Activated CD8-positive, alpha-beta T cell treated with anti-CD3 and anti-CD28 coated beads for 36 hours (primary cell): ENCODE results near the gene UVRAG. TPM values are rescaled to one million over a fixed set of nuclear protein-coding genes. Genes with fewer than 3 reads are reported as not detected.

Source experiments
- ATAC-seq: fragments of 200-7000 bp; cut with Tn5 transposase; one replicate; pipeline ENCODE4 v1.10.0; 2021; ENCODE audit warnings: mild to moderate bottlenecking, moderate library complexity
- CTCF ChIA-PET: fragments of 350-600 bp; sonication (Branson Sonifier 250); formaldehyde crosslinking; loops from one replicate; lab custom pipeline; 2021; ENCODE audit warnings: antibody characterized with exemption; lab: Charles Lee
- POLR2A ChIA-PET: fragments of 350-600 bp; sonication (Branson Sonifier 250); formaldehyde crosslinking; loops from one replicate; lab custom pipeline; 2021; ENCODE audit warnings: antibody characterized with exemption; lab: Charles Lee
- DNase-seq: peaks from one replicate; pipeline ENCODE4 v3.0.0-alpha.2; 2020
- H3K27ac Mint-ChIP-seq: one replicate; pipeline ENCODE4 v1.8.0; 2021; ENCODE audit warnings: mild to moderate bottlenecking, mixed read lengths
- H3K27me3 Mint-ChIP-seq: one replicate; pipeline ENCODE4 v1.8.0; 2021; ENCODE audit warnings: mixed read lengths
- H3K36me3 Mint-ChIP-seq: one replicate; pipeline ENCODE4 v1.8.0; 2021; ENCODE audit warnings: low read depth, mixed read lengths
- H3K4me1 Mint-ChIP-seq: one replicate; pipeline ENCODE4 v1.8.0; 2021; ENCODE audit warnings: low read depth, mixed read lengths
- H3K4me3 Mint-ChIP-seq: one replicate; pipeline ENCODE4 v1.8.0; 2021; ENCODE audit warnings: mild to moderate bottlenecking, moderate library complexity, mixed read lengths
- H3K9me3 Mint-ChIP-seq: one replicate; pipeline ENCODE4 v1.8.0; 2021; ENCODE audit warnings: mixed read lengths
- CTCF ChIP-seq: fragments of 200-600 bp; IDR thresholded peaks from one replicate; pipeline ENCODE4 v1.8.0; 2022; ENCODE audit warnings: antibody characterized with exemption, mild to moderate bottlenecking
- intact Hi-C: fragments of 100-400 bp; cut with micrococcal nuclease; formaldehyde crosslinking; loops from one replicate; pipeline ENCODE4 v1.10.0; 2022
- total RNA-seq, 2 experiments: library from RNA; stranded (reverse); gene quantifications; one replicate each; pipeline ENCODE4 v1.2.3, GENCODE V29; 2021

The UVRAG gene
- total RNA-seq, 2 experiments from 2014 or later, result 14.4 to 15.7 TPM

- Mint-ChIP-seq H3K27me3 (no peaks in the 10 kb centered on the region), H3K9me3 (no peaks in the 10 kb centered on the region), H3K4me1 (no peaks in the 10 kb centered on the region), H3K27ac (no peak overlapping the region), H3K36me3 (no peaks in the 10 kb centered on the region), H3K4me3 (no peak overlapping the region)
- intact Hi-C loops, result loop anchor here (2.0 to 5.0 kb wide), 2 partner anchors 65 to 350 kb away; no protein-coding TSS in a partner anchor
- ATAC-seq (no peak), DNase-seq (no peak)
- no peak for TF ChIP-seq CTCF
- CTCF ChIA-PET, result interaction anchor here (0.7 to 3.0 kb wide), 34 partner anchors 8 to 405 kb away, joined by 3 to 119 read pairs (median 4); partner anchors contain the start of gene UVRAG
- POLR2A ChIA-PET, result no interaction called here
These were observed 12.7 kb upstream of the UVRAG start for GRCh38 chr11:75802021-75802912.

GRCh38 chr11:75802913-75803820 lies 11.8 kb upstream of the UVRAG start:
- POLR2A ChIA-PET, result no interaction called here
- peak; percentile 84 for TF ChIP-seq CTCF
- H3K27me3 Mint-ChIP-seq, result no peaks in the 10 kb centered on the region

GRCh38 chr11:75809111-75809510 lies 5.9 kb upstream of the UVRAG start:
- Mint-ChIP-seq H3K27ac (no peak overlapping the region), H3K27me3 (no peaks in the 10 kb centered on the region), H3K9me3 (no peaks in the 10 kb centered on the region), H3K36me3 (no peaks in the 10 kb centered on the region), H3K4me1 (peaks cover 5% of the 10 kb centered on the region), H3K4me3 (no peak overlapping the region)
- ChIA-PET CTCF (interaction anchor here (1.2 kb wide), 1 partner anchor 343 kb away, joined by 3 read pairs; no protein-coding TSS in a partner anchor), POLR2A (no interaction called here)
- no peak for TF ChIP-seq CTCF
- DNase-seq, result no peak
- intact Hi-C loops, result no loop called here
- no peak for ATAC-seq

More at GRCh38 chr11:75802913-75803820, 11.8 kb upstream of the UVRAG start:
- intact Hi-C loops, result loop anchor here (2.0 to 5.0 kb wide), 2 partner anchors 64 to 349 kb away; no protein-coding TSS in a partner anchor
- Mint-ChIP-seq H3K4me3 (no peak overlapping the region), H3K36me3 (no peaks in the 10 kb centered on the region), H3K9me3 (no peaks in the 10 kb centered on the region), H3K4me1 (no peaks in the 10 kb centered on the region), H3K27ac (no peak overlapping the region)
- DNase-seq, result peak; percentile 84
- CTCF ChIA-PET, result interaction anchor here (0.6 to 3.0 kb wide), 42 partner anchors 9 to 576 kb away, joined by 3 to 119 read pairs (median 4); partner anchors contain the start of gene UVRAG
- peak; percentile 99 for ATAC-seq

- ATAC-seq, result no peak
- no peaks in the 10 kb centered on the region for H3K27me3 Mint-ChIP-seq
- no peaks in the 10 kb centered on the region for H3K36me3 Mint-ChIP-seq
- H3K9me3 Mint-ChIP-seq, result no peaks in the 10 kb centered on the region
- H3K4me3 Mint-ChIP-seq, result no peak overlapping the region
- CTCF ChIA-PET, result interaction anchor here (1.2 to 2.3 kb wide), 3 partner anchors 58 to 342 kb away, joined by 3 to 10 read pairs (median 4); no protein-coding TSS in a partner anchor
- no peak for TF ChIP-seq CTCF
- intact Hi-C loops, result no loop called here
- peaks cover 5% of the 10 kb centered on the region for H3K4me1 Mint-ChIP-seq
- POLR2A ChIA-PET, result interaction anchor here (1.1 kb wide), 1 partner anchor 27 kb away, joined by 3 read pairs; no protein-coding TSS in a partner anchor
- no peak for DNase-seq
- no peak overlapping the region for H3K27ac Mint-ChIP-seq
These were observed 5.0 kb upstream of the UVRAG start for GRCh38 chr11:75809991-75810390.
